T-helper 1 cell treated with Interleukin-12 subunit alpha and Interleukin-12 subunit beta and Interleukin-4 antibody, amounts not matched to agents 30 ng/mL and 1 ng/mL, for 36 hours (primary cell): Measurements from ENCODE around the gene OR1I1. TPM values are rescaled to one million over a fixed set of nuclear protein-coding genes. Genes with fewer than 3 reads are reported as not detected.

Experiments
- intact Hi-C: fragments of 100-400 bp; cut with micrococcal nuclease; formaldehyde crosslinking; loops from one replicate; pipeline ENCODE4 v1.15.1; 2024
- total RNA-seq: library from RNA; stranded (reverse); gene quantifications from 2 replicates; pipeline ENCODE4 v1.2.3, GENCODE V29; 2022

Gene OR1I1
- total RNA-seq, 1 donor from 2014 or later: not detected

DNA sequence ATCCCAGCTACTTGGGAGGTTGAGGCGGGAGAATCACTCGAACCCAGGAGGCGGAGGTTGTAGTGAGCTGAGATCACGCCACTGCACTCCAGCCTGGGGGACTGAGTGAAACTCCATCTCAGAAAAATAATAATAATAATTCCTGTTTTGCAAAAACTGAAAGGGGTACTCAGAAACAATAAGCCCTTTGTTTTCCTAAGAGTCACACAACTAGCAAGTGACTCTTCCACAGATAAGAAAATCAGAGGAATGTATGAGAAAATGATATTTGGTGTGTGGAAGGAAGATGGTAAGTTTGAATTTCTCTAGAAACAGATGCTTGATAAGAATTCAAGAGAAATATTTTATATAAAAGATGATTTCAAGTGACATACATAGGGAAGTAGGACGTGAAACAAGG lies 60.3 kb downstream of the OR1I1 start:
- intact Hi-C loops: no loop called here

Other genes starting within 250 kb of the OR1I1 start
- gene OR7A5, start 247.0 kb upstream of the OR1I1 start, total RNA-seq: not detected in 2 replicates
- not detected in 2 replicates for gene OR7C1, start 247.0 kb upstream of the OR1I1 start, total RNA-seq
- gene OR7A10, start 233.3 kb upstream of the OR1I1 start, total RNA-seq: not detected in 2 replicates
- not detected in 2 replicates for gene OR7A17, start 196.1 kb upstream of the OR1I1 start, total RNA-seq
- not detected in 2 replicates for gene OR7C2, start 140.7 kb upstream of the OR1I1 start, total RNA-seq
- gene SLC1A6, start 102.3 kb upstream of the OR1I1 start, total RNA-seq: not detected in 2 replicates
- gene CASP14, start 32.7 kb upstream of the OR1I1 start, total RNA-seq: not detected in 2 replicates
- 0.51 and 0.63 TPM in 2 replicates for gene SYDE1, start 25.2 kb downstream of the OR1I1 start, total RNA-seq
- not detected in 2 replicates for gene NOTCH3, start 118.8 kb downstream of the OR1I1 start, total RNA-seq
- 1.3 TPM in 1 of 2 replicates, not detected in the other for gene EPHX3, start 150.2 kb downstream of the OR1I1 start, total RNA-seq